GM23248 (cell line): ENCODE results near the gene CTNNBIP1. TPM values are rescaled to one million over a fixed set of nuclear protein-coding genes. Genes with fewer than 3 reads are reported as not detected.

ENCODE experiments used
- DNase-seq: peaks from one replicate; pipeline ENCODE4 v3.0.0-alpha.2; 2015
- H2AFZ ChIP-seq: fragments of 200-600 bp; sonication (generic); 2 replicates; pipeline ENCODE4 v1.6.1; 2016; ENCODE audit warnings: antibody characterized with exemption
- H3F3A ChIP-seq: fragments of 200-600 bp; sonication (generic); 2 replicates; pipeline ENCODE4 v1.6.1; 2016; ENCODE audit warnings: mild to moderate bottlenecking, antibody characterized with exemption, mixed run types; ENCODE audit not compliant: insufficient read depth
- H3K27ac ChIP-seq: fragments of 200-600 bp; sonication (generic); 2 replicates; pipeline ENCODE4 v1.5.1; 2016; ENCODE audit warnings: mild to moderate bottlenecking
- H3K27me3 ChIP-seq: fragments of 200-600 bp; sonication (generic); replicated peaks from 2 replicates; pipeline ENCODE4 v1.6.1; 2016; ENCODE audit warnings: mild to moderate bottlenecking; ENCODE audit not compliant: insufficient read depth
- H3K36me3 ChIP-seq: fragments of 200-600 bp; sonication (generic); 2 replicates; pipeline ENCODE4 v1.6.1; 2016; ENCODE audit warnings: low read depth, mild to moderate bottlenecking
- H3K4me1 ChIP-seq: fragments of 200-600 bp; sonication (generic); 2 replicates; pipeline ENCODE4 v1.6.1; 2016; ENCODE audit warnings: mild to moderate bottlenecking; ENCODE audit not compliant: insufficient read depth
- H3K4me2 ChIP-seq: fragments of 200-600 bp; sonication (generic); one replicate; pipeline ENCODE4 v1.6.1; 2016; ENCODE audit warnings: mild to moderate bottlenecking; ENCODE audit not compliant: unreplicated experiment
- H3K4me3 ChIP-seq: fragments of 200-600 bp; sonication (generic); 2 replicates; pipeline ENCODE4 v1.5.1; 2016; ENCODE audit warnings: mild to moderate bottlenecking
- H3K79me2 ChIP-seq: fragments of 200-600 bp; sonication (generic); 2 replicates; pipeline ENCODE4 v1.6.1; 2016; ENCODE audit warnings: mild to moderate bottlenecking; ENCODE audit not compliant: insufficient read depth
- H3K9ac ChIP-seq: fragments of 200-600 bp; sonication (generic); 2 replicates; pipeline ENCODE4 v1.6.1; 2016; ENCODE audit warnings: mild to moderate bottlenecking
- H3K9me2 ChIP-seq: fragments of 200-600 bp; sonication (generic); 2 replicates; pipeline ENCODE4 v1.6.1; 2016; ENCODE audit warnings: mixed run types, mild to moderate bottlenecking, moderate library complexity; ENCODE audit not compliant: insufficient read depth
- H3K9me3 ChIP-seq: fragments of 200-600 bp; sonication (generic); one replicate; pipeline ENCODE4 v1.6.1; 2017; ENCODE audit warnings: low read depth
- H4K20me1 ChIP-seq: fragments of 200-600 bp; sonication (generic); 2 replicates; pipeline ENCODE4 v1.6.0; 2016; ENCODE audit not compliant: insufficient read depth
- EZH2 ChIP-seq: fragments of 200-600 bp; sonication (generic); IDR thresholded peaks from 2 replicates; pipeline ENCODE4 v1.6.1; 2018; ENCODE audit warnings: antibody characterized with exemption, mild to moderate bottlenecking; ENCODE audit not compliant: insufficient read depth, poor library complexity, severe bottlenecking
- EZH2phosphoT487 ChIP-seq: fragments of 200-600 bp; sonication (generic); IDR thresholded peaks from 2 replicates; pipeline ENCODE4 v1.6.1; 2018; ENCODE audit warnings: antibody characterized with exemption, moderate library complexity, mild to moderate bottlenecking, low read depth; ENCODE audit not compliant: insufficient read depth
- WGBS, 2 experiments: methylation state at CpG; one replicate each; pipeline ENCODE4 v1.1.6; 2015 to 2017; ENCODE audit warnings: low lambda C conversion rate in 2 of 2, low coverage in 1 of 2; ENCODE audit errors: missing lambda C conversion rate in 2 of 2; 5-methylcytosine and 5-hydroxymethylcytosine counted together
- in situ Hi-C: fragments of 300-500 bp; cut with MboI; formaldehyde crosslinking; loops from 2 replicates; pipeline ENCODE4 v1.15.0; 2020
- polyA plus RNA-seq: library from polyadenylated mRNA; unstranded; fragments of >200 nt; fragmentation: Nextera tagmentation; extraction: Ambion mirVana; gene quantifications from 2 replicates; pipeline ENCODE4 v1.2.1, GENCODE V29; 2016
- total RNA-seq: library from RNA; depleted of rRNA; stranded (reverse); fragments of >200 nt; shearing (Covaris generic); gene quantifications from 2 replicates; pipeline ENCODE4 v1.2.3, GENCODE V29; 2014

Gene CTNNBIP1
- total and polyA plus RNA-seq, 2 experiments from 2014 or later = 22.2 to 31.0 TPM

DNA sequence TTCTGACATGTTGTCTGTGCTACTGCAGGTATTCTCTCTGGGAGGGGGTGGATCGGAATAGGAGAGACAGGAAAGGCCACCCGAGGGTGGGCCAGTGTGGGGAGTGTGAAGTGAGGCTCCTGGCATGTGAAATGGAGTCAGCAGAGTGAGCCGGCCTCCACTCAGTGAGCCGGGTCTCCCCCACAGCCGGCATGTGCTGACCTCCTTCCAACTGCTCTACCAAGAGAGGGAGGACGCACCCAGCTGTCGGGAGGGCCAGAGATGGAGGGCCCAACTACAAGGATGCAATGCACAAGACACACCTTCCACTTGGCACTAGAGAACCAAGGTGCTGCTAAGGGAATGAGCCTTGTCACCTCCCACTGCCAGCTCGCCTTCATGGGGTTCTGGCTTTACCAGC lies 58.1 kb downstream of the CTNNBIP1 start:
- Histone ChIP-seq H2AFZ (no peak overlapping the region), H3K4me1 (no peaks in the 10 kb centered on the region), H4K20me1 (no peaks in the 10 kb centered on the region), H3K4me3 (no peak overlapping the region), H3K9ac (no peak overlapping the region), H3K79me2 (no peaks in the 10 kb centered on the region), H3F3A (no peaks in the 10 kb centered on the region), H3K9me3 (no peaks in the 10 kb centered on the region), H3K27ac (no peak overlapping the region), H3K36me3 (no peaks in the 10 kb centered on the region; the same call in 1 of the 2 replicates), H3K9me2 (no peaks in the 10 kb centered on the region), H3K4me2 (no peak overlapping the region), H3K27me3 (no peaks in the 10 kb centered on the region)
- TF ChIP-seq EZH2phosphoT487 = no peak
- no peak for TF ChIP-seq EZH2
- no peak for DNase-seq
- in situ Hi-C loops = no loop called here
- 87 to 89% methylated on average over 7 to 8 of the region's 8 CpGs for WGBS, 2 experiments

GRCh38 chr1:9850442-9851162 lies 59.5 kb downstream of the CTNNBIP1 start:
- no peaks in the 10 kb centered on the region for H3K79me2 ChIP-seq
- H2AFZ ChIP-seq = no peak overlapping the region
- no peaks in the 10 kb centered on the region; the same call in 1 of the 2 replicates for H3K36me3 ChIP-seq
- 94 to 95% methylated on average over 17 of the region's 18 CpGs for WGBS, 2 experiments
- no peaks in the 10 kb centered on the region for H4K20me1 ChIP-seq
- H3K9me3 ChIP-seq = no peaks in the 10 kb centered on the region
- TF ChIP-seq EZH2 (no peak), EZH2phosphoT487 (no peak)
- H3K27ac ChIP-seq = no peak overlapping the region
- no peak for DNase-seq
- no peak overlapping the region for H3K9ac ChIP-seq
- H3K4me3 ChIP-seq = no peak overlapping the region
- H3K4me2 ChIP-seq = no peak overlapping the region
- H3F3A ChIP-seq = no peaks in the 10 kb centered on the region
- no peaks in the 10 kb centered on the region for H3K4me1 ChIP-seq
- H3K9me2 ChIP-seq = no peaks in the 10 kb centered on the region
- H3K27me3 ChIP-seq = no peaks in the 10 kb centered on the region
- in situ Hi-C loops = no loop called here

GRCh38 chr1:9849691-9850441 lies 60.2 kb downstream of the CTNNBIP1 start:
- no peak for DNase-seq

GRCh38 chr1:9848022-9848421 lies 62.0 kb downstream of the CTNNBIP1 start:
- WGBS, 2 experiments = 89 to 96% methylated on average over 8 of the region's 8 CpGs
- Histone ChIP-seq H3K4me3 (no peak overlapping the region), H3K9me3 (no peaks in the 10 kb centered on the region), H3K36me3 (no peaks in the 10 kb centered on the region; the same call in 1 of the 2 replicates), H2AFZ (no peak overlapping the region), H3K79me2 (no peaks in the 10 kb centered on the region), H3K27ac (no peak overlapping the region), H3K4me2 (no peak overlapping the region), H3K9me2 (no peaks in the 10 kb centered on the region), H3K4me1 (no peaks in the 10 kb centered on the region), H3K27me3 (no peaks in the 10 kb centered on the region), H3K9ac (no peak overlapping the region), H4K20me1 (no peaks in the 10 kb centered on the region), H3F3A (no peaks in the 10 kb centered on the region)
- TF ChIP-seq EZH2 (no peak), EZH2phosphoT487 (no peak)
- DNase-seq = no peak
- in situ Hi-C loops = no loop called here

More at GRCh38 chr1:9849691-9850441, 60.2 kb downstream of the CTNNBIP1 start:
- Histone ChIP-seq H3K4me3 (no peak overlapping the region), H4K20me1 (no peaks in the 10 kb centered on the region), H3K27ac (no peak overlapping the region), H3K4me2 (no peak overlapping the region), H3F3A (no peaks in the 10 kb centered on the region), H3K27me3 (no peaks in the 10 kb centered on the region), H3K9ac (no peak overlapping the region), H3K79me2 (no peaks in the 10 kb centered on the region), H3K4me1 (no peaks in the 10 kb centered on the region), H3K9me2 (no peaks in the 10 kb centered on the region), H2AFZ (no peak overlapping the region), H3K36me3 (no peaks in the 10 kb centered on the region; the same call in 1 of the 2 replicates), H3K9me3 (no peaks in the 10 kb centered on the region)
- in situ Hi-C loops = no loop called here
- 90% methylated on average over 20 of the region's 20 CpGs for WGBS, 2 experiments
- TF ChIP-seq EZH2phosphoT487 (no peak), EZH2 (no peak)
